DOHH2 (cell line): ENCODE measurements around the gene RABGAP1L.

ENCODE experiments used
- H3F3A ChIP-seq: fragments of 200-600 bp; sonication (generic), shearing (Covaris generic); 2 replicates; pipeline ENCODE4 v1.6.0; 2016; ENCODE audit warnings: antibody characterized with exemption, mild to moderate bottlenecking; ENCODE audit not compliant: control insufficient read depth, insufficient read depth
- H3K27ac ChIP-seq: fragments of 200-600 bp; sonication (generic); 2 replicates; pipeline ENCODE4 v1.5.1; 2014; ENCODE audit warnings: low read depth, mild to moderate bottlenecking, low read length, moderate library complexity
- H3K27me3 ChIP-seq: fragments of 200-600 bp; sonication (generic); 2 replicates; pipeline ENCODE4 v1.6.1; 2014; ENCODE audit warnings: mild to moderate bottlenecking, low read length, mixed read lengths; ENCODE audit not compliant: control insufficient read depth
- H3K36me3 ChIP-seq: fragments of 200-600 bp; sonication (generic); 2 replicates; pipeline ENCODE4 v1.6.1; 2014; ENCODE audit warnings: mild to moderate bottlenecking, low read length, moderate library complexity, mixed read lengths; ENCODE audit not compliant: control insufficient read depth
- H3K4me1 ChIP-seq: fragments of 200-600 bp; sonication (generic); 2 replicates; pipeline ENCODE4 v1.6.1; 2014; ENCODE audit warnings: mild to moderate bottlenecking, low read length, mixed read lengths; ENCODE audit not compliant: control insufficient read depth
- H3K4me2 ChIP-seq: fragments of 200-600 bp; sonication (generic); 2 replicates; pipeline ENCODE4 v1.6.0; 2014; ENCODE audit warnings: mild to moderate bottlenecking, low read length, moderate library complexity
- H3K4me3 ChIP-seq: fragments of 200-600 bp; sonication (generic); 2 replicates; pipeline ENCODE4 v1.5.1; 2014; ENCODE audit warnings: mild to moderate bottlenecking, low read length, mixed read lengths
- H3K79me2 ChIP-seq: fragments of 200-600 bp; sonication (generic); 2 replicates; pipeline ENCODE4 v1.6.1; 2014; ENCODE audit warnings: mild to moderate bottlenecking, low read length, mixed read lengths; ENCODE audit not compliant: control insufficient read depth
- H3K9me2 ChIP-seq: fragments of 200-600 bp; sonication (generic); replicated peaks from 2 replicates; pipeline ENCODE4 v1.6.1; 2014; ENCODE audit warnings: mild to moderate bottlenecking, low read length, mixed read lengths; ENCODE audit not compliant: control insufficient read depth
- H3K9me3 ChIP-seq: fragments of 200-600 bp; sonication (generic); 2 replicates; pipeline ENCODE4 v1.6.1; 2014; ENCODE audit warnings: antibody characterized with exemption, low read length, mixed read lengths; ENCODE audit not compliant: control insufficient read depth, insufficient read depth
- H4K20me1 ChIP-seq: fragments of 200-600 bp; sonication (generic); 2 replicates; pipeline ENCODE4 v1.6.0; 2014; ENCODE audit warnings: low read depth, mild to moderate bottlenecking, antibody characterized with exemption, low read length, moderate library complexity; ENCODE audit not compliant: control insufficient read depth, insufficient read depth
- CTCF ChIP-seq: fragments of 200-600 bp; sonication (generic); IDR thresholded peaks from one replicate; pipeline ENCODE4 v1.5.1; 2014; ENCODE audit warnings: antibody characterized with exemption, mild to moderate bottlenecking, low read depth, low read length; ENCODE audit not compliant: poor library complexity, severe bottlenecking
- EZH2phosphoT487 ChIP-seq: fragments of 200-600 bp; sonication (generic); IDR thresholded peaks from 2 replicates; pipeline ENCODE4 v1.6.1; 2017; ENCODE audit warnings: borderline replicate concordance, mild to moderate bottlenecking, antibody characterized with exemption, low read length, moderate library complexity, mixed read lengths

The RABGAP1L gene

GRCh38 chr1:174724219-174724618 is 564.9 kb downstream of the RABGAP1L start:
- no peak overlapping the region for H3K4me3 ChIP-seq
- no peaks in the 10 kb centered on the region for H3K27me3 ChIP-seq
- H3F3A ChIP-seq, result no peaks in the 10 kb centered on the region
- H3K9me3 ChIP-seq, result no peaks in the 10 kb centered on the region
- H4K20me1 ChIP-seq, result no peaks in the 10 kb centered on the region
- H3K27ac ChIP-seq, result no peak overlapping the region
- H3K36me3 ChIP-seq, result peaks cover 7% of the 10 kb centered on the region
- peaks cover 7% of the 10 kb centered on the region; the same call in 1 of the 2 replicates for H3K79me2 ChIP-seq
- no peaks in the 10 kb centered on the region for H3K9me2 ChIP-seq
- no peak overlapping the region for H3K4me2 ChIP-seq
- peaks cover 36% of the 10 kb centered on the region for H3K4me1 ChIP-seq
- TF ChIP-seq CTCF (no peak), EZH2phosphoT487 (no peak)

GRCh38 chr1:174726167-174726879 is 567.0 kb downstream of the RABGAP1L start:
- H3K4me1 ChIP-seq, result peaks cover 39% of the 10 kb centered on the region
- H3K27ac ChIP-seq, result no peak overlapping the region
- H3F3A ChIP-seq, result no peaks in the 10 kb centered on the region
- H3K79me2 ChIP-seq, result peaks cover 7% of the 10 kb centered on the region; the same call in 1 of the 2 replicates
- H3K27me3 ChIP-seq, result no peaks in the 10 kb centered on the region
- H3K9me2 ChIP-seq, result no peaks in the 10 kb centered on the region
- no peaks in the 10 kb centered on the region for H4K20me1 ChIP-seq
- H3K4me2 ChIP-seq, result peak overlapping the region; percentile 9; the same call in 1 of the 2 replicates
- no peaks in the 10 kb centered on the region for H3K9me3 ChIP-seq
- H3K36me3 ChIP-seq, result peaks cover 7% of the 10 kb centered on the region
- TF ChIP-seq CTCF (peak; percentile 54), EZH2phosphoT487 (no peak)
- H3K4me3 ChIP-seq, result no peak overlapping the region

GRCh38 chr1:174726880-174727585 is 567.7 kb downstream of the RABGAP1L start:
- Histone ChIP-seq H3K36me3 (peaks cover 7% of the 10 kb centered on the region), H3K4me1 (peaks cover 39% of the 10 kb centered on the region), H3K4me3 (no peak overlapping the region), H3K27me3 (no peaks in the 10 kb centered on the region), H3K27ac (no peak overlapping the region), H3K4me2 (peak overlapping the region; percentile 9; the same call in 1 of the 2 replicates), H3K9me3 (no peaks in the 10 kb centered on the region), H4K20me1 (no peaks in the 10 kb centered on the region), H3F3A (no peaks in the 10 kb centered on the region), H3K9me2 (no peaks in the 10 kb centered on the region), H3K79me2 (peaks cover 7% of the 10 kb centered on the region; the same call in 1 of the 2 replicates)
- no peak for TF ChIP-seq EZH2phosphoT487
- TF ChIP-seq CTCF, result no peak
